Activated T-helper 2 cell treated with anti-CD3 and anti-CD28 coated beads, Interferon-gamma antibody, Interleukin-2, Interleukin-4, amounts not matched to agents 10 μg/mL and 5 μg/mL and 100 μg/mL, durations not matched to agents 14 hours and 24 hours and 36 hours (primary cell): ENCODE results near the gene SH3BP5L. TPM values are rescaled to one million over a fixed set of nuclear protein-coding genes. Genes with fewer than 3 reads are reported as not detected.
"Not testable (repeated sequence)": the region's sequence is repeated elsewhere in the genome, so short reads cannot be mapped to it uniquely, and the experiment has no call there.

Experiments
- DNase-seq: peaks from one replicate; pipeline ENCODE4 v3.0.0; 2021; ENCODE audit warnings: low spot score
- H3K27ac Mint-ChIP-seq: one replicate; pipeline ENCODE4 v1.8.0; 2021; ENCODE audit warnings: mixed read lengths
- H3K27me3 Mint-ChIP-seq: one replicate; pipeline ENCODE4 v1.8.0; 2021; ENCODE audit warnings: low read depth, mixed read lengths
- H3K36me3 Mint-ChIP-seq: one replicate; pipeline ENCODE4 v1.8.0; 2021; ENCODE audit warnings: low read depth, mixed read lengths
- H3K4me1 Mint-ChIP-seq: one replicate; pipeline ENCODE4 v1.8.0; 2021; ENCODE audit warnings: low read depth, mixed read lengths
- H3K4me3 Mint-ChIP-seq: one replicate; pipeline ENCODE4 v1.8.0; 2021; ENCODE audit warnings: low read depth, mild to moderate bottlenecking, moderate library complexity, mixed read lengths
- H3K9me3 Mint-ChIP-seq: one replicate; pipeline ENCODE4 v1.8.0; 2021; ENCODE audit warnings: mixed read lengths
- intact Hi-C: fragments of 100-400 bp; cut with micrococcal nuclease; formaldehyde crosslinking; loops from one replicate; pipeline ENCODE4 v1.15.1; 2023
- total RNA-seq: library from RNA; stranded (reverse); gene quantifications from 2 replicates; pipeline ENCODE4 v1.2.3, GENCODE V29; 2022

Gene SH3BP5L
- total RNA-seq, 1 donor from 2014 or later: 27.1 TPM

DNA sequence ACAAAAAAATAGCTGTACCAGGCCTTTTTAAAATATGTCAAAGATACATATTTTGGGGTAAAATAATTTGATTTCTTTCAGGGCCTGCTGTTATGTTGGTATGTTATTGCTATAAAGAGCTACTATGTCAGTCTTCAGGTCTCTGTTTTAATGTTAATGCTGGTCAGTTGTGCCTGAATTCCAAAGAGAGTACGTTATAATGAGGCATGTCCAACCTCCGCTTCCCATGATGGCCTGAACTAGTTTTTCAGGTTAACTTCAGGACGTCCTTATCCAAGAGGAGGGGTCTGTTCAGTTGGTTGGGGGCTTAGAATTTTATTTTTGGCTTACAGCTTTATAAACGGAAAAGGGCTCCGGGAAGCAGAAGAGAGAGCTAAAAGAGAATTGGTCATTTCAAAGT is 35.3 kb downstream of the SH3BP5L start:
- Mint-ChIP-seq H3K4me3 (no peak overlapping the region), H3K27ac (no peak overlapping the region), H3K27me3 (peaks cover 8% of the 10 kb centered on the region), H3K4me1 (peaks cover 11% of the 10 kb centered on the region), H3K36me3 (no peaks in the 10 kb centered on the region), H3K9me3 (peaks cover 8% of the 10 kb centered on the region)
- no peak for DNase-seq
- intact Hi-C loops: no loop called here

- DNase-seq, H3K9me3 Mint-ChIP-seq, H3K27me3 Mint-ChIP-seq, H3K4me3 Mint-ChIP-seq, H3K36me3 Mint-ChIP-seq, intact Hi-C loops, H3K27ac Mint-ChIP-seq: not testable (repeated sequence)
- peaks cover 11% of the 10 kb centered on the region for H3K4me1 Mint-ChIP-seq
Observed at GRCh38 chr1:248789337-248789736, 36.4 kb downstream of the SH3BP5L start.

- no peak overlapping the region for H3K4me3 Mint-ChIP-seq
- no peaks in the 10 kb centered on the region for H3K36me3 Mint-ChIP-seq
- no peak for DNase-seq
- H3K27me3 Mint-ChIP-seq: peaks cover 7% of the 10 kb centered on the region
- no peak overlapping the region for H3K27ac Mint-ChIP-seq
- intact Hi-C loops: no loop called here
- H3K9me3 Mint-ChIP-seq: no peaks in the 10 kb centered on the region
- H3K4me1 Mint-ChIP-seq: peaks cover 6% of the 10 kb centered on the region
Observed at GRCh38 chr1:248788327-248788726, 37.4 kb downstream of the SH3BP5L start.

GRCh38 chr1:248787430-248787829 is 38.3 kb downstream of the SH3BP5L start:
- H3K27ac Mint-ChIP-seq: no peak overlapping the region
- intact Hi-C loops: no loop called here
- no peak overlapping the region for H3K4me3 Mint-ChIP-seq
- peaks cover 7% of the 10 kb centered on the region for H3K27me3 Mint-ChIP-seq
- no peaks in the 10 kb centered on the region for H3K9me3 Mint-ChIP-seq
- peaks cover 6% of the 10 kb centered on the region for H3K4me1 Mint-ChIP-seq
- no peaks in the 10 kb centered on the region for H3K36me3 Mint-ChIP-seq
- no peak for DNase-seq

- DNase-seq: no peak
- intact Hi-C loops: no loop called here
- H3K27ac Mint-ChIP-seq: no peak overlapping the region
Observed at GRCh38 chr1:248786156-248786555, 39.6 kb downstream of the SH3BP5L start.

DNA sequence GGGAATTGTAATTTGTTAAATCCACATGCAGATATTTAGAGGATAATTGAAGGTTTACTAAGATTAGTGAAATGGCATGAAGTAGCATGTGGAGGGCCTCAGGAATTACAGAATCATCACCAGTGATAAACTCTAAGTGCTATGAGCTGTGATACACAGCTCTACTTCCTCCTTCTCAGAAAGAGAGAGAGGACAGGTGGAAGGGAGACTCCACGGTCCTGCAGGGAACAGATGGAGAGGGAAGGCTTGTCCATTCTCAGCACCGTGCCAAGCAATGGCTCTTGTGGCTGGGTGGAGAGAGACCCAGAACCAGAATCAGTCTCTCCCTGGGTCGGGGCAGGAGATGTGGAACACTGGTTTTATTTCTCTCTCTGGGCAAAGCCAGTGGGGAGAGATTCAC is 42.3 kb downstream of the SH3BP5L start:
- DNase-seq: no peak
- Mint-ChIP-seq H3K27ac (no peak overlapping the region), H3K36me3 (no peaks in the 10 kb centered on the region), H3K27me3 (no peaks in the 10 kb centered on the region), H3K4me3 (no peak overlapping the region), H3K4me1 (peaks cover 6% of the 10 kb centered on the region), H3K9me3 (peaks cover 3% of the 10 kb centered on the region)
- intact Hi-C loops: no loop called here

More at GRCh38 chr1:248786156-248786555, 39.6 kb downstream of the SH3BP5L start:
- Mint-ChIP-seq H3K4me1 (peaks cover 6% of the 10 kb centered on the region), H3K9me3 (no peaks in the 10 kb centered on the region), H3K27me3 (peaks cover 5% of the 10 kb centered on the region), H3K36me3 (no peaks in the 10 kb centered on the region), H3K4me3 (no peak overlapping the region)

DNA sequence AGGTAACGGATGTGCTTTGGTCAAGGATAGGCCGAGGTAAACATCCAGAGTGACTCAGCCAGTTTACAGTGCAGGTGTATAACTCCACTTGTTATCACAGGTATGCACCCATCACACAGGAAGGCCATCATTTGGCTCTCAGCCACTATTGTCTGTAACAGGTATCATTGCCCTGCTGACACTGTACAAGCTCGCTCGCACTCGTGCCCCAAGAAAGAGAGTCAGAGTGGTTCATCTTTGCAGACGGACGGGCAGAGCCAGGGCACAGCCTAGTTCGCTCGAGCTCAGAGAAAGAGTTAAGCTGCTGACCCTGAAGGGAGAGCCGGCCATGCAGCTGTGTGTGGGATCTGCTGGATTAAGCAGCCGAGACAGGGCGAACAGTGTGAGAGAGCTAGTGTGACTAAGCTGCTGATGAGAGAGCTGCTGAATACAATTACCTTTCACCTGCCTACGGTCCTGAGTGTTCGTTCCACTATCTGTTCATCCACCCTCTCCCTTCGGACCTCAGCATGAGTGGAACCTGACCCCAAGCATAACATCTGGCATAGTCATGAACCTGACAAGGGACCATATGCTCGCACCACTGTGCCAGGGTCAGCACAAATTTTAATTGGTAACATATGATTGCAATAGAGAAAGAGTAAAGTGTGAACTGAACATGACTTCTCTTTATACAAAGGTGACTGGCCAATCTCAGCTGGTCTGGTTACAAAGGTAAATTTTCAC is 43.1 kb downstream of the SH3BP5L start:
- Mint-ChIP-seq H3K27ac (no peak overlapping the region), H3K9me3 (peaks cover 3% of the 10 kb centered on the region), H3K4me1 (peaks cover 6% of the 10 kb centered on the region), H3K27me3 (no peaks in the 10 kb centered on the region), H3K36me3 (no peaks in the 10 kb centered on the region), H3K4me3 (no peak overlapping the region)
- DNase-seq: no peak
- intact Hi-C loops: no loop called here

- H3K27me3 Mint-ChIP-seq: no peaks in the 10 kb centered on the region
- intact Hi-C loops: no loop called here
- H3K27ac Mint-ChIP-seq: no peak overlapping the region
- DNase-seq: no peak
- H3K4me3 Mint-ChIP-seq: no peak overlapping the region
- H3K36me3 Mint-ChIP-seq: no peaks in the 10 kb centered on the region
- peaks cover 3% of the 10 kb centered on the region for H3K9me3 Mint-ChIP-seq
- no peaks in the 10 kb centered on the region for H3K4me1 Mint-ChIP-seq
Observed at GRCh38 chr1:248779350-248779749, 46.4 kb downstream of the SH3BP5L start.

- intact Hi-C loops: no loop called here
- H3K4me1 Mint-ChIP-seq: no peaks in the 10 kb centered on the region
- H3K9me3 Mint-ChIP-seq: peaks cover 3% of the 10 kb centered on the region
- H3K27me3 Mint-ChIP-seq: no peaks in the 10 kb centered on the region
- no peak overlapping the region for H3K27ac Mint-ChIP-seq
- no peak overlapping the region for H3K4me3 Mint-ChIP-seq
- no peak for DNase-seq
- H3K36me3 Mint-ChIP-seq: no peaks in the 10 kb centered on the region
Observed at GRCh38 chr1:248778906-248779305, 46.8 kb downstream of the SH3BP5L start.

DNA sequence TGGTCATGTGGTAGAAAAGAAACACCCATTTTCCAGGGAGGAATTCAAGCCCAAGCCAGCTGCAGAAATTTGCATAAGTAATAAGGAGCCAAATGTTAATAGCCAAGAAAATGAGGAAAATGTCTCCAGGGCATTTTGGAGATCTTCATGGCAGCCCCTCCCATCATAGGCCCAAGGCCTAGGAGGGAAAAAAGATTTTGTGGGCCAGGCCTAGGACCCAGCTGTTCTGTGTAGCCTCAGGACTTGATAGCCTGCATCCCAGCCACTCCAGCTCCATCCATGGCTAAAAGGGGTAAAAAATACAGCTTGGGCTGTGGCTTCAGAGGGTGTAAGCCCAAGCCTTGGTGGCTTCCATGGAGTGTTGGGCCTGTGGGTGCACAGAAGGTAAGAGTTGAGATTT is 48.7 kb downstream of the SH3BP5L start:
- no peak for DNase-seq
- Mint-ChIP-seq H3K9me3 (peaks cover 3% of the 10 kb centered on the region), H3K27me3 (no peaks in the 10 kb centered on the region), H3K4me1 (no peaks in the 10 kb centered on the region), H3K36me3 (no peaks in the 10 kb centered on the region), H3K27ac (no peak overlapping the region), H3K4me3 (no peak overlapping the region)
- intact Hi-C loops: no loop called here

DNA sequence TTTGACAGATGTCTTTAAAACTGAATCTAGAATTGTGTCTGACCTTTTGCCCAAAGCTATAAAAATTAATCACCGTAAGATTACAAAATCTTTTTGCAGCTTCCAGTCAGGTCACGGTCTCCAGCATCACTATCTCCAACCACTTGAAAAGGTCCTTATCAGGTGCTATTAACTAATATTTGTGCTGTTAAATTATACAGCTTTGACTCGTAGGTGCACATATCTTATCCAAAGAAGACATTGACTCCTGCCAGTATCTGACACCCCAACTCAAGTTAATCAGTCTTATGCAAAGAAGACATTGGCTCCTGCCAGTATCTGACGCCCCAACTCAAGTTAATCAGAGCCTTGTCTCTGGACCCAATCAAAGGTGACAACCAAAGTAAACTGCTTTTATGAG is 50.3 kb downstream of the SH3BP5L start:
- Mint-ChIP-seq H3K9me3 (peaks cover 3% of the 10 kb centered on the region), H3K4me1 (no peaks in the 10 kb centered on the region), H3K4me3 (no peak overlapping the region), H3K27ac (no peak overlapping the region), H3K27me3 (peaks cover 2% of the 10 kb centered on the region), H3K36me3 (no peaks in the 10 kb centered on the region)
- DNase-seq: no peak
- intact Hi-C loops: no loop called here
